Measurements from ENCODE around the gene COX7A2L.

The COX7A2L gene

DNA sequence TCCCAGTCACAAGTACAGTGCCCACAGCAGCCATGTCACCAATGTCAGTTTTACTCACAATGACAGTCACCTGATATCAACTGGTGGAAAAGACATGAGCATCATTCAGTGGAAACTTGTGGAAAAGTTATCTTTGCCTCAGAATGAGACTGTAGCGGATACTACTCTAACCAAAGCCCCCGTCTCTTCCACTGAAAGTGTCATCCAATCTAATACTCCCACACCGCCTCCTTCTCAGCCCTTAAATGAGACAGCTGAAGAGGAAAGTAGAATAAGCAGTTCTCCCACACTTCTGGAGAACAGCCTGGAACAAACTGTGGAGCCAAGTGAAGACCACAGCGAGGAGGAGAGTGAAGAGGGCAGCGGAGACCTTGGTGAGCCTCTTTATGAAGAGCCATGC lies 31.3 kb downstream of the COX7A2L start:
- Histone ChIP-seq H3K36me3 (ENCODE audit: low read length) (peaks cover 14% of the 10 kb centered on the region; the same call in 1 of the 2 replicates), H3K27ac (ENCODE audit: low read depth, low read length) (no peak overlapping the region), H3K9ac (ENCODE audit: low read length) (no peak overlapping the region), H2AFZ (ENCODE audit: low read depth, low read length, severe bottlenecking) (no peak overlapping the region), H3K9me3 (ENCODE audit: insufficient read depth, low read length) (no peaks in the 10 kb centered on the region), H3K4me2 (ENCODE audit: low read depth, low read length, poor library complexity, severe bottlenecking) (no peak overlapping the region), H3K27me3 (ENCODE audit: low read length) (no peaks in the 10 kb centered on the region), H3F3A (ENCODE audit: insufficient read depth) (peaks cover 9% of the 10 kb centered on the region; the same call in 1 of the 2 replicates), H3K9me2 (replicated peaks; ENCODE audit: insufficient read depth, low read length) (no peaks in the 10 kb centered on the region), H3K79me2 (ENCODE audit: insufficient read depth, low read length) (no peaks in the 10 kb centered on the region), H4K20me1 (ENCODE audit: low read depth, low read length) (no peaks in the 10 kb centered on the region), H3K4me3 (ENCODE audit: insufficient read depth, low read length, poor library complexity, severe bottlenecking) (no peak overlapping the region)
- TF ChIP-seq, protein P1, sequence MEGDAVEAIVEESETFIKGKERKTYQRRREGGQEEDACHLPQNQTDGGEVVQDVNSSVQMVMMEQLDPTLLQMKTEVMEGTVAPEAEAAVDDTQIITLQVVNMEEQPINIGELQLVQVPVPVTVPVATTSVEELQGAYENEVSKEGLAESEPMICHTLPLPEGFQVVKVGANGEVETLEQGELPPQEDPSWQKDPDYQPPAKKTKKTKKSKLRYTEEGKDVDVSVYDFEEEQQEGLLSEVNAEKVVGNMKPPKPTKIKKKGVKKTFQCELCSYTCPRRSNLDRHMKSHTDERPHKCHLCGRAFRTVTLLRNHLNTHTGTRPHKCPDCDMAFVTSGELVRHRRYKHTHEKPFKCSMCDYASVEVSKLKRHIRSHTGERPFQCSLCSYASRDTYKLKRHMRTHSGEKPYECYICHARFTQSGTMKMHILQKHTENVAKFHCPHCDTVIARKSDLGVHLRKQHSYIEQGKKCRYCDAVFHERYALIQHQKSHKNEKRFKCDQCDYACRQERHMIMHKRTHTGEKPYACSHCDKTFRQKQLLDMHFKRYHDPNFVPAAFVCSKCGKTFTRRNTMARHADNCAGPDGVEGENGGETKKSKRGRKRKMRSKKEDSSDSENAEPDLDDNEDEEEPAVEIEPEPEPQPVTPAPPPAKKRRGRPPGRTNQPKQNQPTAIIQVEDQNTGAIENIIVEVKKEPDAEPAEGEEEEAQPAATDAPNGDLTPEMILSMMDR (IDR thresholded peaks at IDR 0.05; ENCODE audit: insufficient read depth, low read length, poor library complexity, severe bottlenecking): no peak
- no peak for TF ChIP-seq EZH2phosphoT487 (conservative IDR thresholded peaks at IDR 0.05; ENCODE audit: low read length)

DNA sequence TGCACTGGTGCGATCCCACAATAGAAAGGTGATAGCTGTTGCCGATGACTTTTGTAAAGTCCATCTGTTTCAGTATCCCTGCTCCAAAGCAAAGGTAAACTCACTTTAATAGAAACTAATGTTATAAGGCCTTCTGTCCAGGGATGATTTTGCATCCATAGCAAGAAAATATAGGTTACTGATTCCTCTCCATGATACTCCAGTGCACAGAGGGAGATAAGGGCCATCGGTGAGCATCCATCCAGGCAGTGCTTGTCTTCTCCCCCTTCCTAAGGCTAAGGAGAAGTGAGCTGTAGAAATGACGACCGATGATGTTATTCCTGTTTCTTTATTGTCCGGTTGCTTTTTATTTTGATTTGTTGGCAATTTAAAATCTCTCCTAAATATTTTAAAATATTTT lies 32.1 kb downstream of the COX7A2L start:
- H3K9me2 ChIP-seq (replicated peaks; ENCODE audit: insufficient read depth, low read length): no peaks in the 10 kb centered on the region
- H3K36me3 ChIP-seq (ENCODE audit: low read length): peaks cover 14% of the 10 kb centered on the region; the same call in 1 of the 2 replicates
- peaks cover 9% of the 10 kb centered on the region; the same call in 1 of the 2 replicates for H3F3A ChIP-seq (ENCODE audit: insufficient read depth)
- no peaks in the 10 kb centered on the region for H3K79me2 ChIP-seq (ENCODE audit: insufficient read depth, low read length)
- no peak overlapping the region for H3K4me2 ChIP-seq (ENCODE audit: low read depth, low read length, poor library complexity, severe bottlenecking)
- no peak overlapping the region for H3K9ac ChIP-seq (ENCODE audit: low read length)
- no peaks in the 10 kb centered on the region for H3K9me3 ChIP-seq (ENCODE audit: insufficient read depth, low read length)
- H3K27ac ChIP-seq (ENCODE audit: low read depth, low read length): no peak overlapping the region
- no peak overlapping the region for H2AFZ ChIP-seq (ENCODE audit: low read depth, low read length, severe bottlenecking)
- TF ChIP-seq, protein P1 (IDR thresholded peaks at IDR 0.05; ENCODE audit: insufficient read depth, low read length, poor library complexity, severe bottlenecking): no peak
- no peak for TF ChIP-seq EZH2phosphoT487 (conservative IDR thresholded peaks at IDR 0.05; ENCODE audit: low read length)
- H3K27me3 ChIP-seq (ENCODE audit: low read length): no peaks in the 10 kb centered on the region
- no peaks in the 10 kb centered on the region for H4K20me1 ChIP-seq (ENCODE audit: low read depth, low read length)
- no peak overlapping the region for H3K4me3 ChIP-seq (ENCODE audit: insufficient read depth, low read length, poor library complexity, severe bottlenecking)

DNA sequence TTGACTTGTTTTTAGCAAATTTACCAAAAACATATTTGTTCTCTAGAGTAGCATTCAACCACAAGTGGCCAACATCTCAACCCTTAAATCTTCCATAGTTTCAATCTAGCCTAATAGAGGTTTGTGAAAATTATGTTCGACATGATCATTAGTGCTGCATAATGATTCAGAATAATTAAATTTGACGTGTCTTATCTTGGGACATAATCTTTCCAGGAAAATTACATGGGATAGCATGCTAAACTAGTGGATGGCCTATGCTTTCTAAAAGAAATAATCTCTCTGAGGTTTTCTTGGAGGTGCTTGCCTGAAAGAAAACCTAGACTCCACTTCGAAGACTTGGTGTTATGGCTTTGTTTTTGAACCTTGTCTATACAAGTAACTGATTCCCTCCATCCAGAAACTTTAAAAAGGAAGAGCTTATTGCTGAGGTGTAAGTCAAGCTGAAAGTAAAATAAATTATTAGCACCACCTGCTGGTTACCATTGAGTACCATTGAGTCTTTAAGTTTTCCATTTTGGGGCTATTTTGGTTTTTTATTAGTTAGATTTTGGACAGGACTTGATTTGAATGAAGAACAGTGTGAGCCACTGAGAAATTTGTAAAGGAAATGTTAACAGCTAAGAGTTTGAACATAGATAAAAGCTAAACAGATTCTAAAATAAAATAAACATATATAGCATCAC lies 32.7 kb downstream of the COX7A2L start:
- H3K27ac ChIP-seq (ENCODE audit: low read depth, low read length): no peak overlapping the region
- peaks cover 9% of the 10 kb centered on the region; the same call in 1 of the 2 replicates for H3F3A ChIP-seq (ENCODE audit: insufficient read depth)
- no peaks in the 10 kb centered on the region for H3K9me3 ChIP-seq (ENCODE audit: insufficient read depth, low read length)
- H3K27me3 ChIP-seq (ENCODE audit: low read length): no peaks in the 10 kb centered on the region
- H3K36me3 ChIP-seq (ENCODE audit: low read length): peaks cover 14% of the 10 kb centered on the region; the same call in 1 of the 2 replicates
- no peaks in the 10 kb centered on the region for H4K20me1 ChIP-seq (ENCODE audit: low read depth, low read length)
- TF ChIP-seq, protein P1 (IDR thresholded peaks at IDR 0.05; ENCODE audit: insufficient read depth, low read length, poor library complexity, severe bottlenecking): peak; percentile 42
- TF ChIP-seq EZH2phosphoT487 (conservative IDR thresholded peaks at IDR 0.05; ENCODE audit: low read length): no peak
- H3K9ac ChIP-seq (ENCODE audit: low read length): no peak overlapping the region
- no peak overlapping the region for H2AFZ ChIP-seq (ENCODE audit: low read depth, low read length, severe bottlenecking)
- no peak overlapping the region for H3K4me2 ChIP-seq (ENCODE audit: low read depth, low read length, poor library complexity, severe bottlenecking)
- H3K4me3 ChIP-seq (ENCODE audit: insufficient read depth, low read length, poor library complexity, severe bottlenecking): no peak overlapping the region
- H3K9me2 ChIP-seq (replicated peaks; ENCODE audit: insufficient read depth, low read length): no peaks in the 10 kb centered on the region
- no peaks in the 10 kb centered on the region for H3K79me2 ChIP-seq (ENCODE audit: insufficient read depth, low read length)

Data from SU-DHL-6 (cell line).